Kidney epithelial cell (primary cell): ENCODE measurements around the gene LIMS1. TPM values are rescaled to one million over a fixed set of nuclear protein-coding genes. Genes with fewer than 3 reads are reported as not detected.

Experiments used
- DNase-seq: peaks from one replicate; pipeline ENCODE4 v3.0.0-alpha.2; 2010; ENCODE audit warnings: low read depth
- H3K27me3 ChIP-seq: 2 replicates; pipeline ENCODE4 v1.6.0; 2011; ENCODE audit warnings: low read length; ENCODE audit not compliant: control insufficient read depth, insufficient read depth
- H3K36me3 ChIP-seq: 2 replicates; pipeline ENCODE4 v1.5.1; 2011; ENCODE audit warnings: low read length; ENCODE audit not compliant: control insufficient read depth, insufficient read depth
- H3K4me3 ChIP-seq: 2 replicates; pipeline ENCODE4 v1.5.1; 2011; ENCODE audit warnings: low read depth, mild to moderate bottlenecking, control low read depth, low read length
- CTCF ChIP-seq: IDR thresholded peaks from 2 replicates; pipeline ENCODE4 v1.5.1; 2011; ENCODE audit warnings: mild to moderate bottlenecking, moderate library complexity, low read length, control low read depth, inconsistent platforms; ENCODE audit not compliant: insufficient read depth, poor library complexity, severe bottlenecking
- total RNA-seq: library from RNA; depleted of rRNA; stranded (reverse); fragments of >200 nt; gene quantifications from 2 replicates; pipeline ENCODE4 v1.2.3, GENCODE V29; 2015

Gene LIMS1
- total RNA-seq, 1 donor from 2014 or later = 202 TPM

- Histone ChIP-seq H3K36me3 (no peaks in the 10 kb centered on the region), H3K27me3 (no peaks in the 10 kb centered on the region), H3K4me3 (no peak overlapping the region)
- no peak for DNase-seq
- no peak for TF ChIP-seq CTCF
Observed at GRCh38 chr2:108630567-108631405, 96.5 kb downstream of the LIMS1 start.

GRCh38 chr2:108632332-108633160, 98.3 kb downstream of the LIMS1 start:
- Histone ChIP-seq H3K36me3 (no peaks in the 10 kb centered on the region), H3K27me3 (no peaks in the 10 kb centered on the region), H3K4me3 (no peak overlapping the region)
- no peak for TF ChIP-seq CTCF
- DNase-seq = no peak

GRCh38 chr2:108633409-108633808, 99.1 kb downstream of the LIMS1 start:
- Histone ChIP-seq H3K27me3 (no peaks in the 10 kb centered on the region), H3K4me3 (no peak overlapping the region), H3K36me3 (no peaks in the 10 kb centered on the region)
- no peak for TF ChIP-seq CTCF
- DNase-seq = no peak

- no peaks in the 10 kb centered on the region for H3K27me3 ChIP-seq
- H3K4me3 ChIP-seq = no peak overlapping the region
- TF ChIP-seq CTCF = no peak
- H3K36me3 ChIP-seq = no peaks in the 10 kb centered on the region
- DNase-seq = no peak
Observed at GRCh38 chr2:108634011-108634410, 99.7 kb downstream of the LIMS1 start.

- Histone ChIP-seq H3K27me3 (no peaks in the 10 kb centered on the region), H3K4me3 (no peak overlapping the region), H3K36me3 (no peaks in the 10 kb centered on the region)
- TF ChIP-seq CTCF = no peak
- no peak for DNase-seq
Observed at GRCh38 chr2:108634576-108635160, 100.4 kb downstream of the LIMS1 start.
